WTC11 (cell line): ENCODE results near the gene NELFA. TPM values are rescaled to one million over a fixed set of nuclear protein-coding genes. Genes with fewer than 3 reads are reported as not detected.

Experiments used
- ATAC-seq: fragments of 200-7000 bp; cut with Tn5 transposase; 2 replicates; pipeline ENCODE4 v1.10.0; 2021; ENCODE audit warnings: mild to moderate bottlenecking, moderate library complexity
- CTCF ChIA-PET: fragments of 300-600 bp; sonication (Branson Sonifier 250); formaldehyde crosslinking; loops from one replicate; lab custom pipeline; 2021; ENCODE audit warnings: antibody characterized with exemption; lab: Charles Lee
- POLR2A ChIA-PET: fragments of 350-600 bp; sonication (Branson Sonifier 250); formaldehyde crosslinking; loops from one replicate; lab custom pipeline; 2021; ENCODE audit warnings: antibody characterized with exemption; lab: Charles Lee
- DNase-seq: peaks from one replicate; pipeline ENCODE4 v3.0.0; 2021; ENCODE audit warnings: low spot score
- H3K27ac Mint-ChIP-seq: 2 replicates; pipeline ENCODE4 v1.8.0; 2021; ENCODE audit warnings: mixed read lengths
- H3K27me3 Mint-ChIP-seq: 2 replicates; pipeline ENCODE4 v1.8.0; 2021; ENCODE audit warnings: low read depth, mild to moderate bottlenecking, moderate library complexity, mixed read lengths
- H3K36me3 Mint-ChIP-seq: 2 replicates; pipeline ENCODE4 v1.8.0; 2021; ENCODE audit warnings: mixed read lengths
- H3K4me1 Mint-ChIP-seq: 2 replicates; pipeline ENCODE4 v1.8.0; 2022; ENCODE audit warnings: mixed read lengths
- H3K4me3 Mint-ChIP-seq: 2 replicates; pipeline ENCODE4 v1.8.0; 2021; ENCODE audit warnings: mild to moderate bottlenecking, moderate library complexity, mixed read lengths
- H3K9me3 Mint-ChIP-seq: 2 replicates; pipeline ENCODE4 v1.8.0; 2021; ENCODE audit warnings: mixed read lengths
- AFF4 ChIP-seq: sonication (generic); formaldehyde crosslinking; IDR thresholded peaks from 2 replicates; pipeline ENCODE4 v1.8.1; 2023; ENCODE audit warnings: mild to moderate bottlenecking, missing genetic modification reagents, borderline replicate concordance
- ATF1 ChIP-seq: sonication (generic); formaldehyde crosslinking; IDR thresholded peaks from 2 replicates; pipeline ENCODE4 v1.8.1; 2023; ENCODE audit warnings: mild to moderate bottlenecking, moderate library complexity, missing genetic modification reagents
- ATF6 ChIP-seq: sonication (generic); formaldehyde crosslinking; IDR thresholded peaks from 2 replicates; pipeline ENCODE4 v1.8.1; 2023; ENCODE audit warnings: mild to moderate bottlenecking, missing genetic modification reagents
- CBFB ChIP-seq: sonication (generic); formaldehyde crosslinking; IDR thresholded peaks from 2 replicates; pipeline ENCODE4 v1.8.1; 2022; ENCODE audit warnings: mild to moderate bottlenecking, low read depth, missing genetic modification reagents
- CREB1 ChIP-seq: sonication (generic); formaldehyde crosslinking; IDR thresholded peaks from 2 replicates; pipeline ENCODE4 v1.8.0; 2023; ENCODE audit warnings: mild to moderate bottlenecking, missing genetic modification reagents
- E2F5 ChIP-seq: sonication (generic); formaldehyde crosslinking; IDR thresholded peaks from 2 replicates; pipeline ENCODE4 v1.8.1; 2022; ENCODE audit warnings: mild to moderate bottlenecking, moderate library complexity, missing genetic modification reagents
- ESRRA ChIP-seq: sonication (generic); formaldehyde crosslinking; IDR thresholded peaks from 2 replicates; pipeline ENCODE4 v1.8.1; 2022; ENCODE audit warnings: mild to moderate bottlenecking, missing genetic modification reagents, borderline replicate concordance
- FOXK1 ChIP-seq: sonication (generic); formaldehyde crosslinking; IDR thresholded peaks from 2 replicates; pipeline ENCODE4 v1.8.0; 2022; ENCODE audit warnings: mild to moderate bottlenecking, moderate library complexity, missing genetic modification reagents
- FOXP1 ChIP-seq: sonication (generic); formaldehyde crosslinking; IDR thresholded peaks from 2 replicates; pipeline ENCODE4 v1.8.0; 2022; ENCODE audit warnings: missing genetic modification reagents, mild to moderate bottlenecking, moderate library complexity, borderline replicate concordance
- GABPB1 ChIP-seq: sonication (generic); formaldehyde crosslinking; IDR thresholded peaks from 2 replicates; pipeline ENCODE4 v1.8.1; 2023; ENCODE audit warnings: mild to moderate bottlenecking, missing genetic modification reagents
- IRF2 ChIP-seq: sonication (generic); formaldehyde crosslinking; IDR thresholded peaks from 2 replicates; pipeline ENCODE4 v1.8.0; 2022; ENCODE audit warnings: low read depth, missing genetic modification reagents, borderline replicate concordance
- KAT7 ChIP-seq: sonication (generic); formaldehyde crosslinking; IDR thresholded peaks from 2 replicates; pipeline ENCODE4 v1.8.1; 2023; ENCODE audit warnings: missing genetic modification reagents, mild to moderate bottlenecking, borderline replicate concordance
- MAX ChIP-seq: sonication (generic); formaldehyde crosslinking; IDR thresholded peaks from 2 replicates; pipeline ENCODE4 v1.8.0; 2022; ENCODE audit warnings: mild to moderate bottlenecking, missing genetic modification reagents
- MYBL2 ChIP-seq: sonication (generic); formaldehyde crosslinking; IDR thresholded peaks from 2 replicates; pipeline ENCODE4 v1.8.1; 2023; ENCODE audit warnings: mild to moderate bottlenecking, moderate library complexity, missing genetic modification reagents
- PREB ChIP-seq: sonication (generic); formaldehyde crosslinking; IDR thresholded peaks from 2 replicates; pipeline ENCODE4 v1.8.1; 2022; ENCODE audit warnings: mild to moderate bottlenecking, missing genetic modification reagents, moderate library complexity, borderline replicate concordance
- TCF7 ChIP-seq: sonication (generic); formaldehyde crosslinking; IDR thresholded peaks from 2 replicates; pipeline ENCODE4 v1.8.0; 2022; ENCODE audit warnings: mild to moderate bottlenecking, low read depth, missing genetic modification reagents, moderate library complexity
- USF1 ChIP-seq: sonication (generic); formaldehyde crosslinking; IDR thresholded peaks from 2 replicates; pipeline ENCODE4 v1.8.0; 2022; ENCODE audit warnings: mild to moderate bottlenecking, missing genetic modification reagents
- ZNF232 ChIP-seq: sonication (generic); formaldehyde crosslinking; IDR thresholded peaks from 2 replicates; pipeline ENCODE4 v1.8.0; 2022; ENCODE audit warnings: mild to moderate bottlenecking, missing genetic modification reagents
- ZNF532 ChIP-seq: fragments of 250-450 bp; sonication (Bioruptor Pico); IDR thresholded peaks from 2 replicates; pipeline ENCODE4 v1.9.0; 2021; ENCODE audit warnings: mild to moderate bottlenecking, borderline replicate concordance
- ZSCAN18 ChIP-seq: fragments of 250-450 bp; sonication (Bioruptor Pico); IDR thresholded peaks from 2 replicates; pipeline ENCODE4 v2.1.2; 2022; ENCODE audit warnings: mild to moderate bottlenecking, moderate library complexity
- total RNA-seq: library from RNA; stranded (reverse); gene quantifications from 3 replicates; pipeline ENCODE4 v1.2.3, GENCODE V29; 2021

NELFA gene
- total RNA-seq, 1 experiment from 2014 or later: 72.6 TPM

GRCh38 chr4:1959104-1959384, 49.7 kb downstream of the NELFA start (continued):
- TF ChIP-seq ZNF532 (CRISPR knock-in tag) (no peak), ZNF232 (no peak), FOXP1 (CRISPR knock-in tag) (no peak), AFF4 (CRISPR knock-in tag) (no peak), FOXK1 (CRISPR knock-in tag) (no peak)
- TF ChIP-seq, all 79 proteins: peak for 0

- Mint-ChIP-seq H3K4me1 (no peaks in the 10 kb centered on the region), H3K27me3 (no peaks in the 10 kb centered on the region), H3K36me3 (peaks cover 68% of the 10 kb centered on the region), H3K4me3 (no peak overlapping the region), H3K27ac (no peak overlapping the region), H3K9me3 (no peaks in the 10 kb centered on the region)
- ChIA-PET POLR2A (interaction anchor here (0.7 kb wide), 1 partner anchor 359 kb away, joined by 3 read pairs; no protein-coding TSS in a partner anchor), CTCF (interaction anchor here (0.8 to 1.1 kb wide), 2 partner anchors 48 to 190 kb away, joined by 3 to 6 read pairs; no protein-coding TSS in a partner anchor)
- ATAC-seq: no peak
- DNase-seq: no peak
- TF ChIP-seq E2F5 (no peak), GABPB1 (no peak), ATF1 (CRISPR knock-in tag) (no peak), USF1 (CRISPR knock-in tag) (no peak), CBFB (CRISPR knock-in tag) (no peak), ZSCAN18 (CRISPR knock-in tag) (no peak), PREB (no peak), MYBL2 (CRISPR knock-in tag) (no peak), MAX (CRISPR knock-in tag) (no peak), ATF6 (no peak), IRF2 (no peak), ZNF232 (no peak), KAT7 (CRISPR knock-in tag) (no peak), ESRRA (no peak), TCF7 (CRISPR knock-in tag) (no peak), CREB1 (CRISPR knock-in tag) (no peak)
Observed at GRCh38 chr4:1958276-1959103, 50.3 kb downstream of the NELFA start.
